ENCODE measurements around the gene HOXD9.

The HOXD9 gene

GRCh38 chr2:176158186-176158591 is 35.7 kb downstream of the HOXD9 start:
- no peaks in the 10 kb centered on the region for H3K4me1 ChIP-seq
- H3K79me2 ChIP-seq = no peaks in the 10 kb centered on the region
- H2AFZ ChIP-seq = no peak overlapping the region
- H3K9me3 ChIP-seq (ENCODE audit: control insufficient read depth, low read length) = no peaks in the 10 kb centered on the region
- no peak overlapping the region for H3K4me3 ChIP-seq (ENCODE audit: low read depth, low read length)
- H3K36me3 ChIP-seq (ENCODE audit: control insufficient read depth, insufficient read depth, low read length) = no peaks in the 10 kb centered on the region
- no peak overlapping the region for H3K27ac ChIP-seq
- no peak overlapping the region for H3K9ac ChIP-seq
- H3K27me3 ChIP-seq (ENCODE audit: control insufficient read depth, insufficient read depth, low read length) = peaks cover 27% of the 10 kb centered on the region
- TF ChIP-seq CTCF (IDR thresholded peaks at IDR 0.05) = no peak
- H3K4me2 ChIP-seq (ENCODE audit: low read length) = no peak overlapping the region

- H3K4me2 ChIP-seq (ENCODE audit: low read length) = no peak overlapping the region
- peaks cover 3% of the 10 kb centered on the region for H3K36me3 ChIP-seq (ENCODE audit: control insufficient read depth, insufficient read depth, low read length)
- no peaks in the 10 kb centered on the region for H3K9me3 ChIP-seq (ENCODE audit: control insufficient read depth, low read length)
- H3K79me2 ChIP-seq = no peaks in the 10 kb centered on the region
- TF ChIP-seq CTCF (IDR thresholded peaks at IDR 0.05) = no peak
- H3K9ac ChIP-seq = no peak overlapping the region
- no peaks in the 10 kb centered on the region for H3K4me1 ChIP-seq
- no peak overlapping the region for H2AFZ ChIP-seq
- no peak overlapping the region for H3K4me3 ChIP-seq (ENCODE audit: low read depth, low read length)
- H3K27me3 ChIP-seq (ENCODE audit: control insufficient read depth, insufficient read depth, low read length) = peaks cover 32% of the 10 kb centered on the region
- no peak overlapping the region for H3K27ac ChIP-seq
Observed at GRCh38 chr2:176158855-176159662, 36.5 kb downstream of the HOXD9 start.

GRCh38 chr2:176159663-176160250 is 37.2 kb downstream of the HOXD9 start:
- H3K79me2 ChIP-seq = no peaks in the 10 kb centered on the region
- H3K9ac ChIP-seq = no peak overlapping the region
- no peaks in the 10 kb centered on the region for H3K4me1 ChIP-seq
- H3K27ac ChIP-seq = no peak overlapping the region
- H3K4me2 ChIP-seq (ENCODE audit: low read length) = no peak overlapping the region
- H3K9me3 ChIP-seq (ENCODE audit: control insufficient read depth, low read length) = no peaks in the 10 kb centered on the region
- peaks cover 39% of the 10 kb centered on the region for H3K27me3 ChIP-seq (ENCODE audit: control insufficient read depth, insufficient read depth, low read length)
- H3K36me3 ChIP-seq (ENCODE audit: control insufficient read depth, insufficient read depth, low read length) = peaks cover 3% of the 10 kb centered on the region
- H2AFZ ChIP-seq = no peak overlapping the region
- no peak overlapping the region for H3K4me3 ChIP-seq (ENCODE audit: low read depth, low read length)
- TF ChIP-seq CTCF (IDR thresholded peaks at IDR 0.05) = no peak

- Histone ChIP-seq H3K4me2 (ENCODE audit: low read length) (no peak overlapping the region), H3K9ac (no peak overlapping the region), H3K36me3 (ENCODE audit: control insufficient read depth, insufficient read depth, low read length) (peaks cover 3% of the 10 kb centered on the region), H3K79me2 (no peaks in the 10 kb centered on the region), H3K27ac (no peak overlapping the region), H2AFZ (no peak overlapping the region), H3K9me3 (ENCODE audit: control insufficient read depth, low read length) (no peaks in the 10 kb centered on the region), H3K27me3 (ENCODE audit: control insufficient read depth, insufficient read depth, low read length) (peaks cover 42% of the 10 kb centered on the region), H3K4me1 (no peaks in the 10 kb centered on the region), H3K4me3 (ENCODE audit: low read depth, low read length) (no peak overlapping the region)
- no peak for TF ChIP-seq CTCF (IDR thresholded peaks at IDR 0.05)
Observed at GRCh38 chr2:176160251-176160985, 37.9 kb downstream of the HOXD9 start.
